ENCODE data around the gene C3orf80. TPM values are rescaled to one million over a fixed set of nuclear protein-coding genes. Genes with fewer than 3 reads are reported as not detected.
"Not testable (repeated sequence)": the region's sequence is repeated elsewhere in the genome, so short reads cannot be mapped to it uniquely, and the experiment has no call there.

The C3orf80 gene
- 0.16 TPM for polyA plus RNA-seq (ENCODE audit: insufficient read length)

DNA sequence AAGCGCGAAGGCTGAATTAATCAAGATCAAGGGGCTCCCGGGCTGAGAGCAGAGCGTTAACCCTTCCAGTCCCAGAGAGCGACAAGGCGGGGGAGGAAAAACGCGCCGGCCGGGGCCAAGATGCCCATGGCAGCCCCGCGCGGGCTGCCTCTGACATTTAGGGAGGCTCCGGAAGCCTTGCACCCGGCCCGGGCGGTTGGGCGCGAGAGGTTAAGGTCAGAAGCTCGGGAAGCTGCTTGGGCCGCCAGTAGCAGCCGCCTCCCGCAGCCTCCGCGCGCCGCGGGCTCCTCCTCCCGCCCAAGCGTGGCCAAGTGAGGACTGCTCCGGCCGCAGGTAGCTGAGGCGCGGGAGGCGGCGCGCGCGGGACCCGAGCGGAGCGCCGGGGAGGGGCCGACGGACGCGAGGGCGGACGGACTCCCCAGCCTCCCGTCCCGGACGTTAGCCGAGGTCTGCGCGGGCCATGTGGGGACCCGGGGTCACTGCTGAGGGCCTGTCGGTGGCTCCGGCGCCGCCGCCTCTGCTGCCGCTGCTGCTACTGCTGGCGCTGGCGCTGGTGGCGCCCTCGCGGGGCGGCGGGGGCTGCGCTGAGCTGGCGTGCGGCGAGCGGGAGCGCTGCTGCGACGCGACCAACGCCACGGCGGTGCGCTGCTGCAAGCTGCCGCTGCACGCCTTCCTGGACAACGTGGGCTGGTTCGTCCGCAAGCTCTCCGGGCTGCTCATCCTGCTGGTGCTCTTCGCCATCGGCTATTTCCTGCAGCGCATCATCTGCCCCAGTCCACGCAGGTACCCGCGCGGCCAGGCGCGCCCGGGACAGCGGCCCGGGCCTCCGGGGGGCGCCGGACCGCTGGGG lies at the start of gene C3orf80:
Gene C3orf80, plus strand, starts transcription at position 247 of the 850 bp plus-strand sequence. Its CDS starts 214 bp downstream, at position 461.
- DNase-seq (ENCODE audit: low read depth), result no peak

DNA sequence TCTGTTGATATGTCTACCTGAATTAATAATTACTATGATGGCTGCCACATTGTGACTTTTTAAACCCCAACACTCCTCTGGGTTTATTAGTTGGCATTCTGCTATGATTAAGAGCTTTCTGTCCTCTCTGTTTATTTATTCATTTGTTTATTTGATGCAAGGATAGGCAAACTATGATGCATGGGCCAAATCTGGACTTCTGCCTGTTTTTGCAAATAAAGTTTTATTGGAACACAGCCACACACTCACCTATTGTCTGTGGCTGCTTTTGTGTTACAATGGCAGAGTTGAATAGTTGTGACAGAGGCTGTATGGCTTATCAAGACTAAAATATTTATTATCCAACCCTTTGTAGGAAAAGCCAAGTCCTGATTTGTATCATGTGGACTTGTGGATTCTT lies 48.3 kb upstream of the C3orf80 start:
- no peak for DNase-seq (ENCODE audit: low read depth)

DNA sequence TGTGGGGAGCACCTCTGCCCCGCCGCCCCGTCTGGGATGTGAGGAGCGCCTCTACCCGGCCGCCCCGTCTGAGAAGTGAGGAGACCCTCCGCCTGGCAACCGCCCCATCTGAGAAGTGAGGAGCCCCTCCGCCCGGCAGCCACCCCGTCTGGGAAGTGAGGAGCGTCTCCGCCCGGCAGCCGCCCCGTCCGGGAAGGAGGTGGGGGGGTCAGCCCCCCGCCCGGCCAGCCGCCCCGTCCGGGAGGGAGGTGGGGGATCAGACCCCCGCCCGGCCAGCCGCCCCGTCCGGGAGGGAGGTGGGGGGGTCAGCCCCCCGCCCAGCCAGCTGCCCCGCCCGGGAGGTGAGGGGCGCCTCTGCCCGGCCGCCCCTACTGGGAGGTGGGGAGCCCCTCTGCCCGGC lies 46.6 kb upstream of the C3orf80 start:
- DNase-seq (ENCODE audit: low read depth), result not testable (repeated sequence)

DNA sequence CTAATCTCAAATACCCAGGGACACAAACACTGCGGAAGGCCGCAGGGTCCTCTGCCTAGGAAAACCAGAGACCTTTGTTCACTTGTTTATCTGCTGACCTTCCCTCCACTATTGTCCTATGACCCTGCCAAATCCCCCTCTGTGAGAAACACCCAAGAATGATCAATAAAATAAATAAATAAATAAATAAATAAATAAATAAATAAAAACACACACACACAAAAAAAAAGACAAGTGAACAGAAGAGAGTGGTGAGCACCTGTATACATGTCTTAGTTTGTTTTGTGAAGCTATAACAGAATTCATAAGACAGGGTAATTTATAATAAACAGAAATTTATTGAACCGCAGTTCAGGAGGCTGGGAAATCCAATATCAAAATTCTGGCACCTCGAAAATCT lies 45.8 kb upstream of the C3orf80 start:
- DNase-seq (ENCODE audit: low read depth), result not testable (repeated sequence)

DNA sequence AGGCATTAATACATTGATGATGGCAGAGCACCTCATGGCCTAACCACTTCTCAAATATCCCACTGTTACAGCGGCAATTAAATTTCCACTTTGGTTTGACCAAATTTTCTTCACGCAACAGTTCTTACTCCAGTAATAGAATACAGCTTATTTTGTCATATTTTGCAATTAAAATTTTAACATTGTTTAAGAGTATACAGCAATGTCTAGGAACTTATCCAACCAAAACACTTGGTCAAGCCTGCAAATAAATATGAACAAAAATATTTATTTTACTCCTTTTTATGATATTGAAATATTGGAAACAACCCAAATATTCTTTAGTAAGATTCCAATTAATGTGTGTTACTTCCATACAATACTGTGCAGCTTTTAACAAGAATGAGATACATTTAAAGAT lies 45.3 kb upstream of the C3orf80 start:
- DNase-seq (ENCODE audit: low read depth), result no peak

DNA sequence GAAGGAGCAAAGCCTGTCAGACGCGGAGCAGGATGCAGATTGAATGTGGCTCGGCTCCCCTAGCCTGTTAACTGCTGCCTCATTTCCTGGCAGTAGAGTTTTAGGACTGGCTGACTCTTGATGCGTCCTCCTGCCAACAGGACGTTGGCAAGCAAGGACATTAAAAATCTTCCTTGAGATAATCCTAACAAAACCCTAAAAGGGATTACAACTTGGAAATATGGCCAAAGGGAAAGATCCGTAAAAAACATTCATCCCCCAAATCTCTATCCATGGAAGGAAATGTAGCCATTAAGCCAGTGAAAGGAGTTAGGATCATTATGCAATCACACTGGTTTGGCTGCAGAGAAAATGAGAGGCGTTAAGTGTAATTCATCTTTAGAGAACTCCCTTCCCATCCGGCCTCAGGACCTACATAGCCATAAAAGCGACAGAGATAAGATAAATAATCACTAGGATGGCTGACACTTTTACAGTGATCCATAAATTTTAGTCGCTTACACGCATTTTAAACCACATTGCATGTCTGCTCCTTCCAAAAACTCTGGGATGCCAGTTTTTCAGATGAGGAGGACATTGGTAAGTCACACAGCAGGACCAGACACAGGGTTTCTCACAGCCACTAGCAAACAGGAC lies 44.5 kb upstream of the C3orf80 start:
- DNase-seq (ENCODE audit: low read depth), result no peak

DNA sequence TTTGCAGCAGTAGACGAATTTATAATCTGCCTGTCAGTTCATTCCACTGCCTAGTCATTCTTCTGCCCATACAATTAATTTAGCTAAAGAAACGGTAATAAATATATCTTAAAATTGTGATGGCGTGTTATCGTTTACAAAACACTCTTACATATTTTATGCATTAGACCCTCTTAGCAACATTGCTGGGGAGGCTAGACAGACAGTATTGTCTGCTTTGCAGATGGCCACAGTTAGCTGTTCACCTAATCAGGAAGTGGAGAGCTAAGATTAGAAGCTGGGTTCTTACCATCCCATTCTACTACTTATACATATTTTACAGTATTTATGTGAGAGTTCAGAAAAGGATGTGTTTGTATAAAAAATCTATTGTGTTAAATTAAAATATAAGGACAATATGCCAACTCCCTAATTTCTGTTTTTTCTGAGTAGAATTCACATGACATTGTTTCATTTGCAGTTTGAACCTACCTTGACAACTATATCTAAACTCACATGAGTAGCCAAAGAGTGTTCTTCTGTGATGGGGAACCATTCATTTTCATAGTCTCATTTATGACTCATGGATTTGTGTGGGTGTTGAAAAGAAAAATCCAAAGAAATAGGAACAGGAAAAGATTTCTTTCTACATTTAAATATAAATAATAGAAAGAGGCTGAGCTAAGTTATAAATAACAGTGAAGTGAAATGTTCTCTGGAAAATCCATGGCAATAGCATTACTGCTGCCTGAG lies 41.7 kb upstream of the C3orf80 start:
- no peak for DNase-seq (ENCODE audit: low read depth)

DNA sequence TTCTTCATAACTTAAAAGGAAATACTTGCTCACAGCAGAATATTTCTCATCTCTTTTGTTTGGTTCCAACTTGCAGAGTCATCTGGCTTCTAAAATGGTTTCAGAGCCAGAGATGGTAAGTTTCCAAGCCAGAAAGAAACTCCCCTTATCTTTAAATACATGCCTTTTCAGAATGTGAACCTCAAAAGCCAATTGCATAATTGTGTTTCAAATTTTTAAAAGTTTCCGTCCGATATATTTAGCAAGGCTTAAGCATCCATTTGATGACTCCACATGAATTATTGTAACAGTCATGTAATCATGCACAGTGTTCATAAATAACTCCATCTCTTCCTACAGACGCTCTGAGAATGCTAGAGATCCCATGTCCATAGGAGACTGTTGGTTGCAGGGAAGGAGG lies 40.6 kb upstream of the C3orf80 start:
- DNase-seq (ENCODE audit: low read depth), result no peak

DNA sequence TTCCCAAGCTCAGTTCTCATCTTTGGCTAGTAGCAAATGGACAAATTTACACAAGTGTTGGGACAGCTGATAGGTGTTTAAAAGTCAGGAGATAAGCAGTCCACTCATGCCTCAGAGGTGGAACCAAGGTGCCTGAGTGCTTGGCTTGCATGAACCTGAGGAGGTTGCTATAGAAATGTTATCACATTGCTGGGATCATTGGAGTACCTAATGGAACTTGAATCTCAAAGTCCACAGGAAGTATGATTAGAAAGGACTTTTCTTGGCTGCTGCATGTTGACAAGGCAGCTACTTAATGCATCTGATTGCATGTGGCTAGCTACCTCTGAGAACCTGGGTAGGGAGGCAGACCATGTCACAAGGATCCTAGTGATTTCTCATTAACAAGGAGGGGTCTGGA lies 39.5 kb upstream of the C3orf80 start:
- DNase-seq (ENCODE audit: low read depth), result no peak

DNA sequence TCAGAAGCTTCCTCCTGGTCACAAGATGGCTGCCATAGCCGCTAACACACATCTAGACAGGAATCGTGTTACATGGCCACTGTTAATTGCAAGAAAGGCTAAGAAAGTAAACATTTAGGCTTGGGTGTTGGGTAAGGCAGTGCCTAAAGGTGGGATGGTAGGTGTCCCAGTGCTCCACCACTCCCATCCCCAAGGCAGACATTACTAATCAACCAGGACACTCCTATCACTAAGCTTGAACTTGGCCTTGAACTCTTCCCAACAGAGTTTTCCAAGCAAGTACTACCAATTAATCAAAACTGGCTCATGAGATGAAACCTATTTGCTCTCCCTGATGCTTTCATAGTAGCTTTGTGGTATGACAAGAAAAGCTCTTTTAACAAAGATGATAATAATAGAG lies 37.9 kb upstream of the C3orf80 start:
- DNase-seq (ENCODE audit: low read depth), result no peak

DNA sequence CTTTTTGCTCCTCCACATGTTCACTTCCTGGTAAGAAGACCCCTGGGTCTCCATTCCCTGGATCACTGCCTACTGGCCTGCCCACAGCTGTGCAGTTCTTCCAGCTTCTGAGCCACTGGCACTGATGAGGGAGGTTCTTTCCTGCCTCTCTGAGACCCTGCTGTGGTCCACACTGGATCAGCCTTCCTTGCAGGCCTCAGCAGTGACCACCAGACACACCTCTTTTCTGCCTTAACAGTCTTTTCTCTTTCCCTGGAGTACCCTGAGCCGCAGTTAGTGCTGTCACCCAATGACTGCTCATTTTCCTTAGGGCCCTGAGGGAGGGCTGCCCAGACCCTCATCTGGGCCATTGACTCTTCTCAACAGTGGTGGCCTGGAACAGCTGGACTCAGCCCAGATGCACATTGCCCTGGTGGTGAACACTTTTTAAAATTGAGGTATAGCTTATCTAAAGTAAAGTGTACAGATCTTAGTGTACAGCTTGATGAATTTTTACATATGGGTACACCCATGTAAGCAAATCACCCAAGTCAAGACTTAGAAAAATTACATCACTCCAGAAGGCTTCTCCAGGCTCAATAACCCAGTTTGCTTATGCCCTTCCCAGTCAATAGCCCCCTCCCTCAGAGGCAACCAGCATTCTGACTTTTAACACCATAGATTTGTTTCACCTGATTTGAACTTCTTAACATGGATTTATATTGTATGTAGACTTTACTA lies 32.8 kb upstream of the C3orf80 start:
- no peak for DNase-seq (ENCODE audit: low read depth)

DNA sequence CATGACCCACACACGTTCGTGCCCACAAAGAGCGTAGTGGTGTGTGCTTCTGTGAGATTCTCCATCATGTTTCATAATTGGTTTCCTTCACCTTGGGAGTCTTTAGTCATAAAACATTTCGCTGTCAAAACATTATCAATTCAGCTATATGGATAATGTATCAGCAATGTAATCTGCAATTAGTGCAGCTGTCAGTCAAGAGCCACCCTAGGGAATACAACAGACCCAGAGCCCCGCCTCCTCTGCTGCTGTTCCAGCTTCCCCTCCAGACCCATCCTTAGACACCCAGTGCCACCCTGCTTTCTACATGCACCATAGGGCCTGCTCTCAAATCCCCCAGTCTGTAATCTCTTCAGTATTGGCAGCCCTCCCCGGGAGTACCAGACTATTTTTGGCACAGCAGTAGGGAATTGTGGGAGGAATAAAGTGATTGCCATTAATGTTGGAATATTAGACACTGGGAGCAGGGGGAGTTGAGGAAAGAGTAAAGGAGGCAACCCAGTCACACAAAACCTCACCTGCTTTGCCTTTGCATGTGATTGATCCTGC lies 31.5 kb upstream of the C3orf80 start:
- DNase-seq (ENCODE audit: low read depth), result no peak

DNA sequence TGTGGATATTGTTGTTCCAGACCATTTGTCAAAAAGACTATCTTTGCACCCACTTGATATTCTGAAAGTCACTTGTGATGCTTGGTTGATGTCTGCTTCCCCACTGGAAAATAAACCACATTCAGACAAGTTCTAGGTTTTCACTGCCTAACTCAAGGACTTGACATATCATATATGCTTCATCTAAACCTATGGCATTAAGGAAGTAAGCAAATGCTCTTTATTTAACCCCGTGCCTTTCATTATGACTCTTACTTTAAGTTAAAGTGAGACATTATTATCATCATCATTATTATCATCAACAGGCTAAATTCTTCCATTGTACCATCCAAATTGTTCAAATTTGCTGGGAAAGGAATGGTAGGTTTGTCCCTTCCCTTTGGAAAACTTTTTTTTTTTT lies 30.8 kb upstream of the C3orf80 start:
- no peak for DNase-seq (ENCODE audit: low read depth)

DNA sequence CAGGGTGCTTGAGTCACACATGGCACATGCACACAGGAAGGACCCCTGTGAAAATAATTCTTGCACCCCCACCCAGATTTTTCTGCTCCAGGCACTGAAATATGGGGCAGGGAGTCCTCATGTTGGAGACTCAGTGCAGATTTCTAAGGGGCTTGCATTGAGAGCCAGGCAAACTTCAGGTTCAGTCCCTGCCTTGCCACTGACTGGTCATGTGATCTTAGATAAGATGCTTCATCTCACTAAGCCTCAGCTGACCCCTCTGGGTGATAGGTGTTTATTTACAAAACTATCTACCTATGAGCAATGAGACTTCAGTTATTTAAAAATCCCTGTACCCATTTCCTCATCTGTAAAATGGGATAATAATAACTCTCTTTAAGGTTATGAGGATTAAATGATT lies 30.1 kb upstream of the C3orf80 start:
- DNase-seq (ENCODE audit: low read depth), result no peak

DNA sequence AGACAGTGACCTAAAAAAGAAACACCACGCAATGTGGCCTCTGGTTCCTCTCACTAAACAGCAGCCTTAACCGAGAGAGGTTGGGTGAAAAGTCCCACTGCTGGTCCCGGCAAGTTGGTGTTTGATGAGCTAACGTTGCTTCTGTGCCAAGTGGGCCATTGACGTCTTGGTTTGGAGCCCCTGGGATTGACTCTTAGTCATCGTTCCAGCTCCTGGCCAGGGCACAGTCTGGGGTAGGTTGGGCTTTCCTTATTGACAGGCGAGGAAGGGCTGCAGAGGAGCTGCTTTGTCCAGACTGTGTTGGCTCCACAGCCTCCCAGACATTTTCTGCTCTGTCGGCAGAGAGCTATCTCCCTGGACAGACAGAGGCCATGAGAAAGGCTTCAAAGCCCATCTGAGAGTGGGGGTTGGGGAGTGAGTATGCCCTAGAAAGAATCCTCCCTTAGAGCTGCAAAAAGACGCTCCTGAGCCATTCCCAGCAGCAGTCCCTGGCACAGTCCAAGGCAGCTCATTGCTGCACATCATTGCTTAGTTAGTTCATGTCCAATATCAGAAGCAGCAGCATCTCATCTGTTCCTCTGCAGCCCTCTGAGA lies 28.6 kb upstream of the C3orf80 start:
- no peak for DNase-seq (ENCODE audit: low read depth)

DNA sequence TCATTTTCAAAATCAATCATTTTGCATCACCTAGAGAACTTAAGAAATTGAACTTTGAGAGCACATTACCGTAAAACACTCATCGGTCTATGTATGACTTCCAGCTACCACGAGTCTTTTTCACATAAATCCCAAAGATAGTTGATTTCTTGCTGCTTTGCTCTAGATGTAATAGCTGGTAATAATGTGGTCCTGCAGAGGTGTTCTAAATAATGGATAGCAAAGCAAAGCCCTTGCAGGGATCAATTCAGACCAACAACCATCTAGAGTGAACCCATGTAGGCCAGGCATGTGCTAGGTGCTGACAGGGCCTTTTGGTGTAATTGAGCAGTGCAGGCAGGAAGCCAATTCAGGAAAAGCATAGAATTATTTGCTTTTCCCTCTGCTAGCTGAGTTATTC lies 26.1 kb upstream of the C3orf80 start:
- no peak for DNase-seq (ENCODE audit: low read depth)

DNA sequence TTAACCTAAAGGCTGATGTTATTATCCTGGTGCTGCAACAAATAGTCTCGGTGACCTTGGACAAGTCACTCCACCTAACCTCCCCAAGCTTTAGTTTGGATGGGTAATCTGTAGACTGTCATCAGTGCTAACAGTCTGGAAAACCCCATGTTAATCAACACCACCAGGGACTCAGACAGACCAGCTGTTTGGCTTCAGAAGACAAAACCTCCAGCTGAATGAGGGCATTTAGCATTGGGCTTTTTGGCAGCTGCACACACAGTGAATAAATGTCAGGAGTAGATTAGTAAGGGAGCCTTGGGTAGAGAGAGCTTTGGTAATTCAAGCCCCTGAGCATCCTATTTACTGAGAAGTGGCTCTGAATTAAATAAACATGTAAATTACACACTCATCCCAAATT lies 24.9 kb upstream of the C3orf80 start:
- no peak for DNase-seq (ENCODE audit: low read depth)

DNA sequence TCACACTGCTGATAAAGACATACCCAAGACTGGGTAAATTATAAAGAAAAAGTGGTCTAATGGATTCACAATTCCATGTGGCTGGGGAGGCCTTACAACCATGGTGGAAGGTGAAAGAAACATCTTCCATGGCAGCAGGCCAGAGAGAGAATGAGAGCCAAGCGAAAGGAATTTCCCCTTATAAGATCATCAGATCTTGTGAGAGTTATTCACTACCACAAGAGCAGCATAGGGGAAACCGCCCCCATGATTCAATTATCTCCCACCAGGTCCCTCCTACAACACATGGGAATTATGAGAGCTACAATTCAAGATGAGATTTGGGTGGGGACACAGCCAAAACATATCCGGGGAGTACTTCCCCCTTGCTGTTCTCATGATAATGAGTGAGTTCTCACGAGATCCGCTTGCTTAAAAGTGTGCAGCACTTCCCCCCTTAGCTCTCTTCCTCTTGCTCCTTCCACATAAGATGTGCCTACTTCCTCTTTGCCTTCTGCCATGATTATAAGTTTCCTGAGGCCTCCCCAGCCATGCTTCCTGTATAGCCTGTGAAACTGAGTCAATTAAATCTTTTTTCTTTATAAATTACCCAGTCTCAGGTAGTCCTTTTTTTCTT lies 20.7 kb upstream of the C3orf80 start:
- not testable (repeated sequence) for DNase-seq (ENCODE audit: low read depth)

DNA sequence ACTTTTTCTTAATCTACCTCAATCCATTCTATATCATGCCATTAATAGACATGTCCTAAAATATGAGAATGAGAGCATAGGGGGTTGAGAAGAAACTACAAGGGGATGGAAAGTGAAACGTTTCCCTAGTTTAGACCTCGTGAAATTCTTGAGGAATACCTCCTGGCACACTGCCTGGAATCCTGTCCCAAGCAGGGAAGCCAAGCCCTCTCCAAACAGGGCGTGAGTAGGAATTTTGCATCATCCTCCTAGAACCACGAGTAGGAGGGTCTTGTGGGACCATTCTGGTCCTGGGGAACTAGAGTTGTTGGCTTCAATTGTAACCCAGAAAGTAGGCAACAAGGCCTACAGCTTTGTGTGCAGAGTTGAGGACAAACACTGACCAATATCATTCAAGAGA lies 19.6 kb upstream of the C3orf80 start:
- DNase-seq (ENCODE audit: low read depth), result no peak

DNA sequence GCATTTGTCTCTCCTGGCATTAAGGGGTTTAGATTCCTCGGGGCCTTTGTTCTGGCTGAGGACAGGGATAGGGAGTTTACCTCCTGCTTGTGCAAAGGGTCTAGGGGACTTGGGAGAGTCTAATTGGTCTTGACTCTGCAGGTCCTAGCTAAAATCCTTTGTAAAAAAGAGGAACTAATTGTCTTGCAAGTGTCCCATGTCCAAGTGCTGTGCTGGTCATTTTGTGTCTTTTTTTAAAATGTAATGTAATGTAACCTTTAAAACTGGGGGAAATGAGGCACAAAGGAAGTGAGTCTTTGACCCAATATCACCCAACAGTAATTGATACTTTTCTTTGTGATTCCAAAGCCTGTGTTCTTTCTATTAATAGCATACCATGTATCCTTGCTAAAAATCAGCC lies 14.9 kb upstream of the C3orf80 start:
- no peak for DNase-seq (ENCODE audit: low read depth)

DNA sequence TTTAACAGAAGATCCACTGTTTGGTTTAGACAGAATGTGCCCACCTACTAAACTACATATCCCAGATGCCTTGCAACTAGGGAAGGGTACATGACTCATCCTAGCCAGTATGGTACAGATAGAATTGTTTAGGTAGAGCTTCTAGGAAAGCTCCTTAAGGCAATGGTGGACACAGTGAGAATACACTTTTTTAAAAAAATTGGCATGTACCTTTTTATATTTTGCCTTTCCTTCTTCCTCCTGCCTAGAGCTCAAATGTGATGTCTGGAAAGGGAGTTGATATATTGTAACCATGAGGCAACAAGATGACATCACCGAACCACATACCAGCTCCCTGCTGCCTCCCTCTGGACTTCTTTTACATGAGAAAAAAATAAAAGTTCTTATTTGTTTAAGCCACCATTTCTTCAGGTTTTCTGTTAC lies 14.4 kb upstream of the C3orf80 start:
- no peak for DNase-seq (ENCODE audit: low read depth)
